Inferior parietal cortex (tissue), 1 donor: ENCODE data around the gene ATP1A1.
A peak's percentile ranks its signal among the peaks of the same experiment; 100 is the strongest.

ENCODE experiments used
- DNase-seq: peaks from one replicate; pipeline ENCODE4 v3.0.0-alpha.2; 2016; ENCODE audit errors: extremely low spot score

ATP1A1 gene

DNA sequence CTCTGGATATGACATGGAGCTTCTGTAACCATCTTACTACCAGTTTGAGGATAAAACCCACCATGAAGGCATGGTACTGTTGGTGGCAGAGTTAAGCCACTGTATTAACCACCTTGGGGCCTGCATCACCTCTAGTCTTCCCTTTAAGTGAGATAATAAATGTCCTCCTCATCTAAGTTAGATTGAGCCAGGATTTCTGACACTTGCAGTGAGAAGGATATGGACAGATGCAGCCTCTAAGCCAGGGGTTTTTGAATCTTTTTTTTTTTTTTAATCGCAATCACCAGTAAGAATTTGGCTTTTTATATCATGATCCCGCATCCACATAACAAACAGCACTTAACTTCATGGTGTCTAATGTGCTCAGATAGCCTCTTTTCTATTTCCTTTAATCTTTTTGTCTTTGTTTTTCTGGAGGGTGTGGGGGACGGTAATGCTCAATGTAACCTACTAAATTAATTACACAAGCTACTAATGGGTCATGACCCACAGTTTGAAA is 42.2 kb downstream of the ATP1A1 start:
- DNase-seq: no peak

DNA sequence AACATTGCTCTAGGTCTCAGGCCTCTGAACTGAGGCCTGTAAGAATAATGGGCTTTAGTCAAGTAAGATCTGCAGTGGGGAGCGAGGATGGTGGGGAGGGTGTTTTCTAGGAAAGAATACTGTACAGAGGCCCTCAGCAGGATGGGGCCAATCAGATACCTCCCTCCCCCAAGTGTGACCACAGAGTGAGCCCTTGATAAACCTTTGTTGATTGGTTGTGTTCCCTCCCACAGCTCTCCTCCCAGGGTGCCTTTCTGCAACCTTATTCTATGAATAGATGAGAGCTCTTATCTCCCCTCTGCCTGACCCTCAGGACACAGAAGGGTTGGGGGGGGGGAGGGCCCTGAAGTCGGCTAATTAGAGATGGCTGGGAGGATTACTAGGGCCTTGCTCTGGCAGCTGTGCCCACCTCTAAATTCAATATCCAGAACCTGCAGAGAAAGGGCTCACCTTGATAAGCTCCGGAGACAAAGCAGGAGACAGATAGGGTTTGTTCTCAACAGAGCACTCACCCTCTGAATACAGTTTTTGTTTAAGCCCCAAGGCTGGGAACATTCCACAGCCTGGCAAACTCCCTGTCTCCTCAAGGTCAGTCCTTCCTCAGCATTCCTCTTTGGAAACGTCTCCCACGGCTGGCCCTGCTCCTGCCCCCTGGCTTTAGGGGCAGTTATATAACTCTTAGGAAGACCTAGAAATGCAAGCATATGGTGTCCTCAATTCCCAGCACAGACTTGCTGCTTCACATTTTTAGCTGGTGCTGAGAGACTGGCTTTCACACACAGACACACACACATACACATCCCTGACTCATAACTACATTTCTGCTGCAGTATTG is 42.9 kb downstream of the ATP1A1 start:
- peak; percentile 60 for DNase-seq

DNA sequence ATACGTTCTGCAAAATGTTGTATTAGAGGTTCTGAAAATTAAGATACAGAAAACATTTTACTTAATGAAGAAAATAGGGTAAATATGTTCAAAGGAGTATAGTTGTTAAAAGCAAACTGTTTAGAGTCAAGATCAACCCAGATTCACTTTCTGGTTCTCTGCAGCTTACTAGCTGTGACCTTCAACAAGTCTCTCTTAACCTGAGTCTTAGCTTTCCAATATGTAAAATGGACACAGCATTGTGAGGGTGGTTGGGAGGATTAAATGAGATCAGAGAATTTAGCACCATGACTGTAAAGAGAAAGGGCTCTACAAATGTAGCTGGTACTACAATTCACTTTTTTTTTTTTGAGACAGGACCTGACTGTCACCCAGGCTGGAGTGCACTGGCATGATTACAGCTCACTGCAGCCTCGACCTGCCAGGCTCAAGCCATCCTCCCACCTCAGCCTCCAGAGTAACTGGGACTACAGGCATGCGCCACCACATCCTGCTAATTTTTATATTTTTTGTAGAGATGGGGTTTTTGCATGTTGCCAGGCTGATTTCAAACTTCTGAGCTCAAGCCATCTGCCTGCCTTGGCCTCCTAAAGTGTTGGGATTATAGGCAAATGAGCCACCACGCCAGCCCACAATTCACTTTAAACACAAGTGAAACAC is 43.9 kb downstream of the ATP1A1 start:
- no peak for DNase-seq

DNA sequence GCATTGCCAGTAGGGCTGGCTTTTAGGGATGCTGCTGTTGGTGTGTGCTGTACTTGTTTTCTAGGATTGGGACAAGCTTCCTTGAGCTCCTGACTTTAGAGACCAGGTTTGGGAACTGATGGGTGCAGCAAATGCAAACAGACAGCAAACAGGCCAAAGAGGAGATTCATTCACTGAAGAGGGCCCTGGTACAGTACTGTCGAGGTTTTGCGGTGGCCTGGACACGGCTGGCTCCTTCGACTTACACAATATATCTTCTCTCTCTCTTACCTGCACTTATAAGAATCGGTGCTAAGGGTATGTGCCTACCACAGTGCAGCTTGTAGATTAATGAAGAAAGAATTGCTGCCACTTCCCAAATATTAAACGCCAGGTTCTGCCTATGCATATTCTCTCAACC is 44.6 kb downstream of the ATP1A1 start:
- no peak for DNase-seq

DNA sequence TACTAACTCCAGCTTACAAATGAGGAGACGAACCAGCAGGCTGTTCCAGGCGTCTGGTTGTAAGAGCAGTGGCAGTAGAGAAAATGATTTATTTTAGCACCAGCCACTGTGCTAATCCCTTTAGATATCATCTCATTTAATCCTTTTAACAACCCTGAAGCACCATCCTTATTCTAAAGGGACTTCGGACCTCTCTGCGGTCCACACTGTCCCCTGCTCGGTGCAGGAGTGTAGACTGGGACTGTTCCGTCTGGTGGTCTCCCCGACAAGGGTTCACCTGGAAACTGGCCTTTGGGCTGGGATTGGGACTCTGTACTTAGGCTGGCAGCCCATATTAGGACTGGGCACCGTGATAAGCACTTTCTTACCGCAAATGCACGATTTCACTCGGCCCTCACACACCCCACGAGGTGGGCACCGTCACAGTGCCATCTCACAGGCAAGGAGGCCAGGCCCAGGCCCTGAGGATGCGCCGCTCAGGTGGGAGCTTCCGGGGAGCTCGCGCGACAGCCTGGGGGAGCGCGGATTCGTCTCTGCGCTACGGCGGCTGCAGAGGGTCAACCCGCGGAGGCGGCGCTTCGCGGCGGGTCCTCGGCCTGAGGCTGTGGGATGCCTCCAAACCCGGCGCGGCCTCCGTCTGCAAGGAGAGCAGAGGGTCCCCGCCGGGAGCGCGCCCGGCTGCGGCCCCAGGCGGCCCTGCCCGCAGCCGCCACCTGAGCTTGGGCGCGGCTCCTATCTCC is 45.2 kb downstream of the ATP1A1 start:
- DNase-seq: peak; percentile 78

DNA sequence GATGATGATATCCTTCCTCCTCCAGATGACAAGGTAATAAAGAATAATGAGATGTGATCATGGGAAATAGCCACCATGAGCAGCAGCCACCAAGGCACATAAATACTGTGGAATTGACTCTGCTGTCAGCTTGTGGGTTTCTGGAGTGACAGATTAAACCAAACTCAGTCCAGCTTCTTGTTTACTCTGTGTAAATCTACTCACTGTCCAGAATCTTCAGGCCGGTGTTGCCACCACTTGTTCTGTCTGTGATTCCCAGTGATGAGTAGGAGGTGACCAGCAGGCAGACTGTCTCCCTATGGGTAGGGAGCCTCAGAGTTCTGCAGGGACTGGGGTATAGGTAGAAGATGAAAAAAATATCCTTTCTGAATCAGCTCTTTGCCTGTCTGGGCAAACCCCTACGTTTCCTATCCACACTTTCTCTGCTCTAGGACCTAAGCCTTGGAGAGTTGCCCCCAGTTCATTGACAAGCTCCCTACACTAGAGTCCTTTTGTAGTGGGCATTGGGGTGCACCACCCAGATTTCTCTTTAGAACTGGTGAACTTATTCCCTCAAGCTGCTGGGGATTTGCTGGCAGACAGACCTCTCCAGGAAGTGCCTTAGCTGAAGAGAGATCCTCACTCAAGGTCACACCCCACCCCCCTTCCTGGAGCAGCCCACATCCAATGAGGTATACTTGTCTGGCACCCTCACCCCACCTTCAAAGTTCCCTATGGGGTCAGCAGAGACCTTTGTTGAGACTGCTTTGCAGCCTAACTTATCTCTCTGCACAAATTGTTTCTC is 47.6 kb downstream of the ATP1A1 start:
- DNase-seq: no peak

DNA sequence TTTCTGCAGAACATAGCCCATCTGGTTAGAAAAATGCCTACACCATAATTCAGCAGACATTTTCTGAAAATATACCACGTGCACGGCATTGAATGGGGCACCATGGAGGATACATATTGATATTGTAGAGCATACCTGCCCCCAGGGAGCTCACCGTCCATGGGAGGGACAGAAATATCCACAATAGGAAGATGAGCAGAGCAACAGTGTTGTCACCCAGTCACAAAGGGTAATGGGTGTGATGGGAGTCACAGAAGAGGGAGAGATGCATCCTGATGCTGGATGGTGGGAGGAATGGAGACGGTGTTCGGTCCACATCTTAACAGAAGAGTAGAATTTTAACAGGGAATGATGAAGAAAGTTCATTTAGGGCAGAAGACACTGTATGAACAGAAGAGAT is 51.4 kb downstream of the ATP1A1 start:
- DNase-seq: no peak

DNA sequence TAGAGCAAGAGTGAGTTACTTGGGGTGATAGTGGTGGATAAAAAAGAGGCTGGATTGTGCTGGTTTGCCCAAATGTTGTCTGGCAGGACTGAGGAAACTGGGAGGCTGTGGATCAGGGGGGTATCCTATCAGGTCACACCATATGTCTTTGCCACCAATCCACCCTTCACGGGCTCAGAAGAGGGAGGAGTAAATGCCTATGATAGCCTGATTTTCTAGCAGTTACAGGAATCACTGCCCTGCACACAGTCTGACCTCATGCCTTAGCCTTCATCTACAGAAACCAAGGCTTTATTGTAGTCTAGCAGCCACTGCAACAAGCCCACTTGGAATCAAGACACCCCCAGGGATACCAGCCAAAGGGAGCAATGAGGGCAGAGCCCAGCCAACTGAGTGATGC is 51.8 kb downstream of the ATP1A1 start:
- DNase-seq: no peak

DNA sequence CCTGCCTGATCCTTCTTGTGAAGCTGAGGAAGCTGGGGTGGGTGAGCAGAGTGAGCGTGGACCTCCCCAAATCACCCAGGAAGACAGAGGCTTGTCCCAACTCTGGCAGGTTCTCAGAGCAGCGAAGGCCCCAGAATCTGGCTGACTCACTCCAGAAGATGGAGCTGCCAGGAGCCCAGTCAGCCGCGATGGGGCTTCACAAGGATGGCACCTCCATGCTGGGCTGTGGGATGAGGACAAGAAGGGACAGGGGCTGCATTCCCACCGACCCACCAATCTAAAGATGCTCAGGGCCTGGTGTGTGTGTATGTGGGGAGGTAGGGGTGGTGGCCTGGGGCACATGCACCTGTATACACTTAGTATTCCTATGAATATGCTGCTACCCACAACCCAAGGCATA is 52.9 kb downstream of the ATP1A1 start:
- no peak for DNase-seq

DNA sequence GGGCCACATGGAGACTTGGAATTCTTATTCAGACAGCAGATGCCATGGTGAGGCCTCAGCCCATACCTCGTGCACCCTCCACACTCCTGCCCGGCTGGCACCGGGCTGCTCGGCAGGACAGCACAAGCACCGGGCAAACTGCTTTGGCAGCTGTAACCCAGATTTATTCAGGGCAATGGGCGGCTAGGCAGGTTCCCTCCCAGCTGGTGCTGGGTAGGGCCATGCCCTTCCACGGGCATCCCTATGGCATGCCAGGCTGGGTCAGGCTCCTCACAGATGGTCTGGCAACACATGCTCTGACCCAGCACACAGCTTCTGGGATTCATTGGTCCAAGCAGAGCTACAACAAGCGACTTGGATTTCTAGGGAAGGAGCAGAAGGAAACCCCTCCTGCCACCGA is 53.4 kb downstream of the ATP1A1 start:
- no peak for DNase-seq

DNA sequence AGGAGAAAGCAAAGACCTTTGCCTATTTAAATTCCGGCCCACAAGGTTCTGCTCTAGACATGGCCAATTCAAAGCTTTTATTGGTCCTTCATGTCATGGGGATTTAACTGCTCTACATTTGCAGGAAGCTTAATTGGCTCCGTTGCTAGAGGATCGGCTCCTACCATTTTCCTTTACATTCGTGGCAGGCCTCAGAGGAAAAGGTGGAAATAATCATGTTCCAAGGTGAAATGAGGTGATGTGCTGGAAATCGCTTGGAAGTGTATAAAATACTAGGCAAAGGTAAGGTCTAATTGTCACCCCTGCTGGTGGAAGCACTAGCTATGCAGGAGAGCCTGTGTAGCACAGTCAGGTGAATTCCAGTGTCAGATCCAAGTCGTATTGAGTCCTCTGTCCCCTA is 55.5 kb downstream of the ATP1A1 start:
- no peak for DNase-seq

DNA sequence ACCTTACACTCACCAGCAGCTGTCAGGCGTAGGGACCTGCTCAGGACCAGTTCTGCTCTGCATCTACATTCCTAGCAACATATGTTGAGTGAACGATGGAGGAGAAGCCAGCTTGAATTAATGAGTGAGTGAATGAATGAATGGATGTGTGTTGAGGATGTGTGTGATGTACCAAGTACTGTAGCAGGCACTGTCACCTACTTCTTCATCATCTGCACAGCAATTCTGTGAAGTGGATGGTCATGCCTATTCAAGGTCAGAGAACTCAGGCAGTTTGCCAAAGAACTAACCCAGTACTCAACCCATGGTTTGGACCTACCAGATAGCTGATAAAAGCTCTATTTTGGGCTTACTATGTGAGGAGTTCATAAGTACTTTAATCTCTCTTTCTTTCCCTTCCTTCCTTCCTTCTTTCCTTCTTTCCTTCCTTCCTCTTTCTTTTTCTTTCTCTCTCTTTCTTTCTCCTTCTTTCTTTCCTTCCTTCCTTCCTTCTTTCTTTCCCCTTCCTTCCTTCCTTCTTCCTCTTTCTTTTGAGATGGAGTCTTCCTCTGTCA is 56.9 kb downstream of the ATP1A1 start:
- DNase-seq: no peak

DNA sequence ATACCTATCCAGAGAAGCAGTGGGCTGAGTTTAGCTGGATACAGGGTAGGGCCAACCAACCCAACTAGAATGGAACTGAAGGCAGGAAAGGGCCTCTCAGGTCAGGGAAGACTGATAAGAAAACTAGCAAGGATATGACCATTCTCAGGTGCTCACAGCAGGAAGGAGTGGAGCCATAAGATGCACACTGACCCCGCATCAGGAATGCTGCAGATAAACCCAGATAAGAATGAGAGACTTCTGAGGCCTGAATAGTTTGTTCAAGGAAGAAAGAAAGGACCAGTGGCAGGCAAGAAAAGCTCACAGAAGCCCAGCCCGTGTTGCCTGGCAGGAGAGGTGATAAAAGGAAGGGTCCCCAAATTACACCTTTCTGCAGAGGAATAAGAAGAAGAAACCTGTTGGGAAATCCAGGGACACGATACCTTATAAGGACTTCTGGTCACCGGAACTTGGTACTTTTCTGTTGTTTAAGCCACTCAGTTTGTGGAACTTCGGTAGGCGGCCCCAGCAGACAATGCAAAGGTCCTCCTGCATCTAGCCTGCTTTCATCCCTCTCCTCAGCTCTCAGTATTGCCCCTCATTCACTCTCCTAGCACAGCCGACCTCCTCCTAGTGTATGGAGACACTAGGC is 58.9 kb downstream of the ATP1A1 start:
- no peak for DNase-seq

DNA sequence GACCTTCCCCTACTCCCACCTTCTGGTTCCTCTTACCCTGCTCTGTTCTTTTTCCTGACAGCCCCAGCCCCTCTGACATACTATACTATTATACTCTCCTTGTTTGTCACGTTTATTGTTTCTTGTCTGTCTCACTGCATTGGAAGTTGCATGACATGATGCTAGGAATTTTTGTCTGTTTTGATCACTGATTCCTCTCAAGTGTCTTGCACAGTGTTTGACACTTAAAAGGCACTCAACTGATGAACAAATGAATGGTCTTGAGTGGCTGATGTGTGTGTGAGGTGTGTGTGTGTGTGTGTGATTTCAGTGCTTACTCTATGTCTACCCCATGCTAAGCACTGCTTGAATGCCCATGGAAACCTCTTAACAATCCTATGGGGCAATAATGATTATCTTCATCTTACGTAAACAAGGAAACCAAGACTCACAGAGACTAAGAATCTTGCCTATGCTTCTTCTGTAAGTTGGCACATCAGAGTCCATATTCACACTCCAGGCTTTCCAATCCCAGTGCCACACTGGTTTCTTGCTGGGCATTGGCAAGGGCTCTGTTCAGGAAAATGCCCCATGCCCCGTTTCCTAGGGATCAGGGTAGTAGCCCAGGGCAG is 59.7 kb downstream of the ATP1A1 start:
- no peak for DNase-seq

DNA sequence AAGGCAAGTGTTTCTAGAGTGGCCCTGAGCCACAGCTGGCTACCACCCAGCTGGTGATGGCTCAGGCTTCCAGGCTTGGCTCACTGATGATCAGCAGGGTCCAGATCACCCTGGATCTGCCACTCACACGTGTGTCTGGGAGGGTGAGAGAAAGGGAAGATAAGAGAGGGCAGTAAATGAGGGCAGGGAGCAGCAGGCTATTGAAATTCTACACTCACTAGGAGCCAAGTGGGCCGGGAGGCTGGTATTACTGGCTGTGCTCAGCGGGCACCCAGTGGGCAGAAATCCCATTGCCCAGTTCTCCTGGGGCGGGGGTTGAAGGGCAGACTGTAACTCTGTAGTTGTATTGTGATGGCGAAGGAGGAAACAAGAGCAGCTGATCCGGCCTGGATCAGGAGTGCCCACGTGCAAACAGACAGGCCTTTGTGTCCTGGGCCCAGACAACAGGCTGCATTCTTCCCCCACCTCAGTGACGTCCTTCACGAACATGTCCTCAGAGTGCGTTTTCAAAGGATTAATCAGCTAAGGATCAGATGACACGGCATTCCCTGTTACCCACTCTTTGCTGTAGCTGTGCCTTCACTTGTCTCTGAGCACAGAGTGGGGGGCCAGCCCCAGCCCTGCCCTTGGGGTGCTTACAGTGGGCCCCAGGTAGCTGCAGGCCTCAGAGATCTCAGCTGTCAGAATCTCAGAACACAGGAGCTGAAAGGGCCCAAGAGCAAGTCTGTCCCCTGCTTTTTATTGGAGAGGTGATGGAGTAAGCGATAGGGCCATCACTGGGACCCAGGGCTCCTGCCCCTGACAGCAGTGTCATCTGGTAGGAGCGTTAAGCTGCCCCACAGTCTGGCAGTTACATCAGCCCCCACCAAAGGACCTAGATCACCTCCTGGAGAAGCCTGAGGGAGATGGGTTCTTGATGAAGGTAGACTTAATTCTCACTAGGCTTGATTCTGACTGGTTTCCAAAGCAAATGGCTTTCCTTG is 60.5 kb downstream of the ATP1A1 start:
- peak; percentile 88 for DNase-seq

DNA sequence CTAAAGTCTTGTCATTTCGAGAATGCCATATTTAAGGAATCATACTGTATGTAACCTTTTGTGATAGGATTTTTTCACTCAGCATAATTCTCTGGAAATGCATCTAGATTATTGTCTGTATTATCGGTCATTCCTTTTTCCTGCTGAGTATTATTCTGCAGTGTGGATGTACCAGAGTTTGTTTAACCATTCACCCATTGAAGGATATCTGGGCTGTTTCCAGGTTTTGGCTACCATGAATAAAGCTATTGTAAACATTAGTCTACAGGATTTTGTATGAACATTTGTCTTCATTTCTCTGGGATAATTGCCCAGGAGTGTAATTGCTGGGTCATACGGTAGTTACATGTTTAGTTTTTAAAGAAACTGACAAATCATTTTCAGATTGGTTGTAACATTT is 61.8 kb downstream of the ATP1A1 start:
- no peak for DNase-seq

DNA sequence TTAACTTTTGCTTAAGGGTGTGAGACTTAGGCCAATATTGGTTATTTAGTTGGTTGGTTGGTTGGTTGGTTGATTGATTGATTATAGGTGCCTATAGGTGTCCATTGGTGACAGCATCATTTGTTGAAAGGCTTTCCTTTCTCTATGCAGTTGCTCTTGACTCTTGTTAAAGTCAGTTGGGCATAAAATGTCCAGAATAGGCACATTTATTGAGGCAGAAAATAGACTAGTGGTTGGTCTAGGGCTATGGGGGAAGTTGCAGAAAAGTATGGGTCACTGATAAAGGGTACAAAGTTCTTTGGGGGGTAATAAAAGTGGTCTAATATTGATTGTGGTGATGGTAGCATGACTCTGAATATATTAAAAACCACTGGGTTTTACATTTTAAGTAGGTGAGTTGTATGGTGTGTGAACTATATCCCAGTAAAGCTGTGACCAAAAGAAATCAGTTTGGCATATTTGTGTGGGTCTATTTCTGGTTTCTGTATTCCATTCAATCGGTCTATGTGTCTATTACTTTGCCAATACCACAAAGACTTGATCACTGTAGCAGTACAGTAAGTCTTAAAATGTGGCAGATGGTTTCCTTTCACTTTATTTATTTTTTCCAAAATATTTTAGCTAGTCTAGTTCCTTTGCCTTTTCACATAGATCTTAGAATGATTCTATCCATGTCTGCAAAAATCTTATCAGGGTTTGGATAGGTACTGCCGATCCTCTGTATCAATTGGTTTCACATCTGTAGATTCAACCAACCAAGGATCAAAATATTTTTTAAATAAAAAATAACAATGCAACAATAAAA is 63.0 kb downstream of the ATP1A1 start:
- DNase-seq: no peak

DNA sequence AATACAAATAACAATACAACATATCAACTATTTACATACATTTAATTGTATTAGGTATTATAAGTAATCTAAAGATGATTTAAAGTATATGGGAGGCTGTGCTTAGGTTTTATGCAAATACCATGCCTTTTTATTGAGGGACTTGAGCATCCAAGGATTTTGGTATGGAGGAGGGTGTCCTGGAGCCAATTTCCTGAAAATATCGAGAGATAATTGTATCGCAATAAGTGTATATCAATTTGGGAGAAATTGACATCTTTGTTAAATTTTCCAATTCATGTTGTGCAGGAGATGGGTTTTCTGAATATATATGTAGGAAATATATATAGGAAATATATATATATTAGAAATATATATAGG is 63.5 kb downstream of the ATP1A1 start:
- DNase-seq: no peak

DNA sequence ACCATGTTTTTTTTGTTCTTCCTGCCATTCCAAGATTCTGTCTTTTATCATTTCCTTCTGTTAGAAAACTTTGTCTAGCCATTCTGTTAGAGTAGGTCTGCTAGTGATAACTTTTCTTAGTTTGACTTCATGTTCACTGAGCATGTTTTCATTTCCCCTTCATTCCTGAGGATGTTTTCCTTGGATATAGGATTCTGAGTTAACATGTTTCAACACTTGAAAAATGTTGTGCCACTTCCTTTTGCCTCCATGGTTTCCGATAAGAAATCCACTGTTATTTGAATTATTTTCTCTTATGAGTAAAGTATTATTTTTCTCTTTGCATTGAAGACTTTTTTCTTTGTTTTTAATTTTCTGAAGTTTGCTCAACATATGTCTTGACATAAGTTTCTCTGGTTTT is 66.7 kb downstream of the ATP1A1 start:
- DNase-seq: no peak
